Duodenal mucosa (tissue), 2 donors: Measurements from ENCODE around the gene SLC66A1.

Experiments used
- H3K27ac ChIP-seq: one replicate; pipeline ENCODE4 v1.7.0; 2013; ENCODE audit warnings: low read depth, low read length
- H3K27me3 ChIP-seq, 2 donors: one replicate each; pipeline ENCODE4 v1.7.0; 2013; ENCODE audit warnings: low read length in 2 of 2, control low read depth in 1 of 2; ENCODE audit not compliant: insufficient read depth in 2 of 2, control insufficient read depth in 1 of 2
- H3K36me3 ChIP-seq, 2 donors: one replicate each; pipeline ENCODE4 v1.7.0; 2013; ENCODE audit warnings: low read length in 2 of 2, control low read depth in 1 of 2; ENCODE audit not compliant: insufficient read depth in 2 of 2, control insufficient read depth in 1 of 2
- H3K4me1 ChIP-seq, 2 donors: one replicate each; pipeline ENCODE4 v1.7.0; 2013; ENCODE audit warnings: low read length in 2 of 2, control low read depth in 1 of 2; ENCODE audit not compliant: insufficient read depth in 2 of 2, control insufficient read depth in 1 of 2
- H3K4me3 ChIP-seq, 2 donors: one replicate each; pipeline ENCODE4 v1.7.0; 2013; ENCODE audit warnings: low read length in 2 of 2, low read depth in 1 of 2
- H3K9ac ChIP-seq, 2 donors: one replicate each; pipeline ENCODE4 v1.7.0; 2013; ENCODE audit warnings: low read length in 2 of 2, low read depth in 1 of 2
- H3K9me3 ChIP-seq, 2 donors: one replicate each; pipeline ENCODE4 v1.7.0; 2013; ENCODE audit warnings: low read length in 2 of 2, control low read depth in 1 of 2; ENCODE audit not compliant: control insufficient read depth in 1 of 2

Gene SLC66A1

DNA sequence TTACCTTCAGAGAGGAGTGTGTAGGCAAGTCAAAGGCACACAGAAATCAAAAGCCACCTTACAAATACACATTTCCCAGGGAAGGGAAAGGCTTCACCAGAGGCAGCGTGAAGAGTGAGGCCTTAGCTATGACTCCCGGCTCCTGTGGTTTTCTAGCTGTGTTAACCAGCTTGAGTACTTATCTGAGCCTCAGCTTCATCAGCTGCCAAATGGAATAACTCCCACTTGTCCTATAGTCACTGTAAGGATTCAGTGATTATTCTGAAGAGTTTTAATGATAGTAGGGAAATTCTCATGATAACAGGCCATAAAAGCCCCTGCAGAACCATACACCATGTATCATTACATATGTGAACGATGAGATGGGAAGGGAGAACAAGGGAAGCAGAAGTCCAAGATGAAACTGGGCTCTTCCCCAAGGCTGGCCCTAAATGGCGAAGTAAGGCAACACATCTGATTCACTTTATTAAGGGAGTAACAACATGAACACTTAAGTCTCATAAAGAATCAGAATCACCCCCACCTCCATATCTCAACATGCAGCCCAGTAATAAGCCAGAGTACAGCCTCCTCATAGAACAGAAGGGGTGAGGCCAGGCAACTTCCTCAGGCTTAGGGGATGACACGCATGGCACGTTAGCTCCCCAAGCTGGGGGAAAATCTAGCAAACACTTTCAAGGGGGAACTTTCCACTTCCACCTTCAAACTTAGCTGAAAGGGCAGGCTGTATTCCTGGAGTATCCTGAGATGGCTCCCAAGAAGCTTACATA, 63.7 kb downstream of the SLC66A1 start:
- Histone ChIP-seq H3K4me1 (peaks cover 42 to 43% of the 10 kb centered on the region in 2 donors), H3K27ac (no peak overlapping the region), H3K9ac (no peak overlapping the region), H3K36me3 (peaks cover 36 to 73% of the 10 kb centered on the region in 2 donors), H3K9me3 (peaks cover 0 to 2% of the 10 kb centered on the region in 2 donors), H3K4me3 (no peak overlapping the region), H3K27me3 (no peaks in the 10 kb centered on the region)

- H3K9ac ChIP-seq: peak overlapping the region in 1 of 2 donors; percentile 3
- H3K4me1 ChIP-seq: peaks cover 33 to 37% of the 10 kb centered on the region in 2 donors
- H3K27me3 ChIP-seq: no peaks in the 10 kb centered on the region
- H3K4me3 ChIP-seq: no peak overlapping the region
- H3K27ac ChIP-seq: no peak overlapping the region
- peaks cover 34 to 70% of the 10 kb centered on the region in 2 donors for H3K36me3 ChIP-seq
- peaks cover 0 to 2% of the 10 kb centered on the region in 2 donors for H3K9me3 ChIP-seq
Observed at GRCh38 chr1:19376428-19377372, 64.6 kb downstream of the SLC66A1 start.

DNA sequence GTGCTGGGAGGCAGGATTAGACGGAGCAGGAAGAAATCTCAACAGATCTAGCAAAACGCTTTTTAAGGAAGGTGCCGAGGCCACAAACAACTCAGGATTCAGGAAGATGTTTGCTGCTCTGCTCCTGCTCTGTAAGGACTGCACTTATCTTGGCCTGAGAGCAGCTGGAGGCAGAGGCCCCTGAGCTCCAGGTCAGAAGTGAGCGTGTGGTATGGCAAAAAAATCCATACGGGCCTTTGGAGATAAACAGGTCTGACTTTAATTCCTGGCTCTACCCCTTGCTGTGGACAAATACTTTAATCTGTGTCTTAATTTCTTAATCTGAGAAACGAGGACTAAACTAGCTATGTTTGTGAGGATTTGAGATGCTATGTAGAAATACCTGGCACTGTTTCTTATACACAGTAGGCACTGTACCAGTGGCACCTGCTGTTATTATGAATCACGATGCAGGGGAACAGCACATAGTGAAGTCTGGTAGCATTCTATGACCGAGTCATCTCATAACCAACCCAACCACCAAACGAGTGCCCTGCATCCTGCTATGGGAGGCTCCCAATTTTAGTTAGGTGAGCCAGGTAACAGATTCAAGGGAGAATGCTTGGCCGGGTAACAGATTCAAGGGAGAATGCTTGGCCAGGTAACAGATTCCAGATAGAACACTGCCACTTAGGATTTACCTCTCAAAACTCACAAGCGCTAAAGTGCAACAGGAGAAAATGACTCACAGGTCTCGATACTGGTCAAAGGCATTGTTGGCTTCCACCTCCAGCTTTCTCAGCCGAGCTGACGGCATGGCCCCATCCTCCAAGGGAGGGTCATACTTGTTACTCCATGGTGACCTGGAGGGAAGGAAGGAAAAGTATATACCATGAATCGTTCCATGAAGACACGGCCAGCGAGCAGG, 65.9 kb downstream of the SLC66A1 start:
- Histone ChIP-seq H3K36me3 (peaks cover 40 to 69% of the 10 kb centered on the region in 2 donors), H3K27ac (no peak overlapping the region)

More for the DNA sequence above, 65.9 kb downstream of the SLC66A1 start:
- H3K4me3 ChIP-seq: no peak overlapping the region
- peak overlapping the region in 1 of 2 donors; percentile 3 for H3K9ac ChIP-seq
- peaks cover 22 to 32% of the 10 kb centered on the region in 2 donors for H3K4me1 ChIP-seq
- H3K9me3 ChIP-seq: peaks cover 0 to 2% of the 10 kb centered on the region in 2 donors
- H3K27me3 ChIP-seq: no peaks in the 10 kb centered on the region
